ENCODE measurements around the gene CCDC154.

Gene CCDC154

DNA sequence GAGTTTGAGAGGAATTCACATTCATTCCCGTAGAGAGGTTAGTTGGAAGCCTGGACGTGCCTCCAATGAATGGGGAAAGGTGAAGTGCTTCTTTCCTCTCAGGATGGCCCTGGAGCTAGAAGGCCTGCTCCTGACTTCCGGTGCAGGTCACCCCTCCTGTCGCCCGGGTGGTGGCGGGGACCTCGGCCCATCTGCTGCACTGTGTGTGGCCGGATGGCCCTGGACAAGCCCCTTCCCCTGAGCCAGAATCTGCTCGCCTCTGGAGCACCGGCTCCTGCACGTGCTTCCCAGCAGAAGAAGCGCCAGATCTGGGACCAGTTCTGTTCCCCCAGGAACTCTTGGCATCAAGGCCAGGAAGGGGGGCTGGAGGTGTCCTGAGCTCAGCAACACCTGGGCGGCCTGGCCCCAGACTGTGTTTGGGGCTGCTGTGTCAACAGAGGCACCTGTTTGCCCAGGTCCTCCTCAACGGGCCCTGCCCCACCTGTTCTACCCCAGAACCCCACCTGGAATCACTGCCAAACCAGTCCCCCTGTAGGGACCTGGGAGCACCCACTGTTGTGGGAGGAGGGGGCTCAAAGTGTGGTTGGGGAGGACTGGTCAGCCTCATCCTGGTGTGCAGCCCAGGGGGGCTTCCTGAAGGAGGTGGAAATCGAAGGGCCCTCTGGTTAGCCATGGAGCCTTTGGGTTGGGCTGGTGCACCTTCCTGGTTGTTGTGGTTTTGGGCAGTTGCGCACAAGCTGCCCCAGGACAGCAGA, 18.6 kb downstream of the CCDC154 start:
- no peak for DNase-seq (ENCODE audit: low read depth in 2 of 2, low spot score in 1 of 2)

DNA sequence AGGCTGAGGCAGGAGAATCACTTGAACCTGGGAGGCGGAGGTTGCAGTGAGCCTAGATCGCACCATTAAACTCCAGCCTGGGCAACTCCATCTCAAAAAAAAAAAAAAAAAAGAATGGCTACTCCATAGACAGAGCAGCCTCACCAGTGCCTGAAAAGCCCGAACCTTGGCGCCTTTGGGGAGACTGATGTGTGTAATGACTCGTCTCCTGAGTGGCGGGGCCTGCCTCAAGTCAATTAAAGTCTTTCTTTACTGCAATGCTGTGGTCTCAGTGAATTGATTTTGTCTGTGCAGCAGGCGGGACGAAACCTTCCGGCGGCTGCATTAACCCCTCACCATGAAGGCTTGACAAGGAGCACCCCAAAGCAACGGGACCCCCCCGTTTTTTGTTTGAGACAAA, 20.3 kb downstream of the CCDC154 start:
- DNase-seq (ENCODE audit: low read depth in 2 of 2, low spot score in 1 of 2), result no peak

DNA sequence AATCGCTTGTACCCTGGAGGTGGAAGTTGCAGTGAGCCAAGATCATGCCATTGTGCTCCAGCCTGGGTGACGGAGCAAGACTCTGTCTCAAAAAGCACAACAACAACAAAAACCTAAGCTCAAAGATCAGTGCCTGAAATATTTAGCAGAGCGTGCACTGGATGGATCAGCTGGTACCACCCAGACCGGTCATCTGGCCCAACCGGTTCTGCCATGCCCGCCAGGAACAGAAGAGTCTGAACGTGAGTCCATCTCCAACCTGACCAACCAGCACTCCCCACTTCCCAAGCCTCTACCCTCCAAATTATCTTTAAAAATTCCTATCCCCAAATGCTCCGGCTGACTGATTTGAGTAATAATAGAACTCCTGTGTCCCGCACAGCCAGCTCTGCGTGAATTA, 22.3 kb downstream of the CCDC154 start:
- DNase-seq (ENCODE audit: low read depth in 2 of 2, low spot score in 1 of 2), result no peak

DNA sequence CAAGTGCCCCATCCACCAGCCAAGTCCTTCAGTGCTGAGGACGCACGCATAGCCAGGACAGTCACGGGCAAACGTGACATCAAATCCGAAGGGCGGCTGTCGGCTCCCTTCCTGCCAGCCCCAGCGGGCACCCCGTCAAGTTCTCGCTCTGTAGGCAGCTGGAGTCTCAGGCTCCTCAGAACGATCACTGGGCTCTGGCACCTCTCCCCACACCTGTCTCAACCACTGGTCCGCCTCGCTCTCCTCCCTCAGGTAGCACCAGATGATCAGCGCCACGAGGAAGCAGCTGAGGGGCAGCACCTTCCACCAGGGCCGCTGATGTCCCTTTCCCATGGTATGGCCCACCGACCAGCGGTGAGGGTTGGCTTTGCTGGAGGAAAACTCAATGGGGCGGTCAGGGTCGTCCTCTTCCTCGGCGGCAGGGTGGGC, 24.2 kb downstream of the CCDC154 start:
- no peak for DNase-seq (ENCODE audit: low read depth in 2 of 2, low spot score in 1 of 2)

DNA sequence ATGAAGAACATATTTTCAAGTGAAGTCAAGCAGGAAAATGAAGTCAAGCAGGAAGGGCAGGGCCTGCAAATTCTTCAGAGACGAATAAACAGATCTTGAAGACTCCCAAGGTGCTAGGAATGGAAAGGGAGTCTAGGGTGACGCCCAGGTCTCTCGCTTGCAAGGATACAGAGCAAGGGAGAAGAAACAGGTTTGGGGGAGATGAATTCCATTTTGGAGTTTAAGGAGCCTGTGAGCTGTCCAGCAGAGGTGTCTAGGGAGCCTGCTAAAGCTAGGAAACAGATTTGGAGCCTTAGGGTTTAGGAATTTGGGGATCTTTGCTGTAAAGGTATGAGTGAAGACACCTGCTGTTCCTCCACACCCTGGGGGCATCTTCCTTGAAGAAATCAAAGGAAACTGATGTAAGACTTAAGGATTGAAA, 27.8 kb downstream of the CCDC154 start:
- no peak for DNase-seq (ENCODE audit: low read depth in 2 of 2, low spot score in 1 of 2)

DNA sequence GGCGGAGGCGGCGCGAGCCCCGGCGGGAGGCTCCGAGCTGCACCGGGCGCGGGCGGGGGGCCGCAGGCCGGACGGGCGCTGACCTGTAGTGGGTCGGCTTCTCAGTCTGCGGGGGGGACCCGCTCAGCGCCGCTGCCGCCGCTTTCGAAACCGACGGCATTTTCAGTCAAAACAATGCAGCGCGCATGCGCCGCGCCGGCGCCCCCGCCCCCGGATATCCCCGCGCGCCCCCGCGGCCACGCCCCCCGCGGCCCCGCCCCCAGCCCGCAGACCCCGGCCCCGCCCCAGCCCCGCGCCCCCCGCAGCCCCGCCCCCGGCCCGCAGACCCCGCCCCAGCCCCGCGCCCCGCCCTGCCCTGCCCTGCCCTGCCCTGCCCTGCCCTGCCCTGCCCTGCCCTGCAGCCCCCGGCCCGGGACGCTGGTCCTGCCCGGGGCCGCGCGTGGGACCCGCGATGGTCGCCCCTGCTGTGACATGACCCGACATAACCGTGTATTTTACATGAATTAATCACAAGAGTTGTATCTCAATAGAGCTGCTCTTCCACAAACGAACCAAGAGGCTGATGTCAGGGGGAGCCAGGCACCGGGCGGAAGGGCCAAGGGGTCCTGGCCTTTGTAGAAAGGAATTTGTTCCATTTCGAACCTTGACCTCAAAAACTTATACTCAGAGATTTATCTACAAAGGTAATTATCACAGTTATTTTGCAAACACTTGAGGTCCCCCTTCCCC, 29.7 kb downstream of the CCDC154 start, which contains the start of gene UNKL:
Gene UNKL (minus strand): TSS at position 173 of the 729 bp plus-strand sequence. CDS start 13 bp downstream, at position 160.
- DNase-seq (ENCODE audit: low read depth in 2 of 2, low spot score in 1 of 2), result peak; percentile 57 to 65

DNA sequence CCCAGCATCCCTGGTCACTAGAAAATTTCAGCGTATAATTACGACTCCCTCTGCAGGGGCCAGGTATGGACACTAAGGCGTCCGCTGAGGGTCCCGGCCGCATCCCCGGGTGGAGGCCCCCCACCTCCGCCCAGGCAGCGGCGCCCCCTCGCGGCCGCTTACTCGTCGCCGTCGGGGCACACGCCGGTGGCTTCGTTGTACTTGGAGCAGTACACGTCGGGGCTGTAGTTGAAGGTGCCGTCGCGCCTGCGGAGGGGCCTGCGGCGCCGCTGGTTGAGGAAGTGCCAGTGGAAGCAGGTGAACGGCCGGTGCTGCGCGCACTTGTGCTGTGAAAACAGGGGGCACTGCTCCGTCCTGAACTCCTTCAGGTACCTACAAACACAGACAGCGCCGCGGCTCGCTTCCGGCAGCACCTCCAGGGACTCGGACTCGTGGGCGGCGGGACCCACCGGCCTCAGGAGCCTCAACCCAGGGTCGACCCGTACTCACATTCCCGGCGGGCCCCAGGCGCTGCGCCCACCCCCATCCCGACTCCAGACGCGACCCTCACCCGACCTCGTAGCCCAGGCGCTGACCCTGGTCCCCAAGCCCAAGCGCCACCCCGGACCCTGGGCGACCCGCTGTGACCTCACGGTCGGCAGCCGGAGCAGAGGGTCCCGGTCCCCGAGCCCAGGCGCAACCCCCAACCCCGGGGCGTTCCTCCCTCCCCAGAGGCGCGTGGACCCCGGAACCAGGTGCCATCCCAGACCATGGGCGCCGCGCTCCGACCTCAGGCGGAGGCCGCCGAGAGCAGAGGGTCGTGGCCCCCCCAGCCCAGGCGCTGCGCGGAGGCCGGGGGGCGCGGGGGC, 30.4 kb downstream of the CCDC154 start:
- peak; percentile 22 to 32 for DNase-seq (ENCODE audit: low read depth in 2 of 2, low spot score in 1 of 2)

DNA sequence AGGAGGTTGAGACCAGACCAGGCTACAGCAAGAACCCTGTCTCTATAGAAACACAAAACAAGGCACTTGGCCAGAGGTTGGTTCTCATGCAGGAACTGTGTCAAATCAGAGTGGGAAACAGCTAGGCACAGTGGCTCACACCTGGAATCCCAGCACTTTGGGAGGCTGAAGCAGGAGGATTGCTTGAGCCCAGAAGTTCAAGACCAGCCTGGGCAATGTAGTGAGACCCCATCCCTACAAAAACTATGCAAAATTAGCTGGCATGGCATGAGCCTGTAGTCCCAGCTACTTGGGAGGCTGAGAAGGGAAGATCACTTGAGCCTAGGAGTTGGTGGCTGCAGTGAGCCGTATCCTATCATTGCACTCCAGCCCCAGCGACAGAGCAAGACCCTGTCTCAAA, 31.5 kb downstream of the CCDC154 start:
- no peak for DNase-seq (ENCODE audit: low read depth in 2 of 2, low spot score in 1 of 2)

DNA sequence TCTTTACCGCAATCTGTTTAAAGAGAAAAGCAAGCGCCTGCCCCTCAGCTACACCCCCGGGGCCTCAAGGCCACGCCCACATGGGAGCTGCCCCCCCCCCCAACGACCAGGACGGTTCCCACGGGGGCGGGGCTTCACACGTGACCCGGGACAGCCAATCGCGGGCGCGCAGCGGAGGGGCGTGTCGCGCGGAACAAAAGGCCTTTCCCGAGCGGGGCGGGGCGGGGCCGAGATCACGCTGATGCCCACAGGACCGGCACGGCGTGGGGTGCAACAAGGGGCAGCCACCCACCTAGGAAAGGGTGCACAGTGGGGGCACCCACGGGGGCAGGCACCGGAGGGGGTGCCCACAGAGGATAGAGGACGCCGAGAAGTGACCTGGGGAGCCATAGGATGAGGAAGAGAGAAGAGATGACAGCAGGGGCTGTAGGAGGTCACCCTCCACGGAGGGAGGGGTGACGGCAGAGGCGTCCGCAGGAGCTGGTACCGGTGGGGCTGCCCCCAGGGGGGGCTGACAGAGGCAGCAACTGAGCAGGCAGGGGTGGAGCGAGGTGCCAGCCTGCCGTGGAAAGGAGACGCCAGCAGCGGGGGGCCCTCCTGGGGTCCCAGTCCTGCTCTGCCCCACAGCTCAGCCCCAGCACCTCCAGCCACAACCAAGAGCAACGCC, 36.1 kb downstream of the CCDC154 start:
- peak; percentile 92 to 98 for DNase-seq (ENCODE audit: low read depth in 2 of 2, low spot score in 1 of 2)

DNA sequence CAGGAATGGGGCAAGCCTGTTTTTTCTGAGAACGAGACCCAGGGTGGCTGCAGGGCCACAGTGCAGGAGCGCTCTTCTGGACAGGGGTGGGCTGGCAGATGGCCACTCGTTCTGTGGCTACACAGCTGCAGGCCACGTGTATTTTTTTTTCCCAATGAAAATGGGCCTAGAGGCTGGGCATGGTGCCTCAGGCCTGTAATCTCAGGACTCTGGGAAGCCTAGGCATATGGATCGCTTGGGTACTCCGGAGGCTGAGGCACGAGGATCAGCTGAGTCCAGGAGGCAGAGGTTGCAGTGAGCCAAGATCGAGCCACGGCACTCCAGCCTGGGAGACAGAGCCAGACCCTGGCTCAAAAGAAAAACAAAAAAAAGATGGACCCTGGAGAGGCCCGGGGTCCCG, 36.6 kb downstream of the CCDC154 start:
- DNase-seq (ENCODE audit: low read depth in 2 of 2, low spot score in 1 of 2), result no peak

DNA sequence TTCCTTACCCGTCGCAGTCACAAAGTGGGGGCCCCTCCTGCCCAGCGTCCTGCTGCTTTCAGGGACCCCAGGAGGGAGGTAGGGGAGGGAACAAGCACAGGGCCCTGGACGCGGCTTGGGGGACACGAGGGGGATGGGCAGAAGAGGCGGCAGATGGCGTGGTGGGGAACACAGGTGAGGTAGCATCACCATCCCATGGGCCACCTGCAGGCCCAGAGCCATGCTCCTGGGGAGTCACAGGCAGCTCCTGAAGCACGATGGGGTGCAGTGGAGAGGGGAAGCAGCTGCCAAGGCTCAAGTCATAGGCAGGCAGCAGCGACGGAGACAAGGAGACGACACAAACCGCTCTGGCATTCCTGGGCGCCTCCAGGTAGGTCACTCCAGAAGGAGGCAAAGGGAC, 40.6 kb downstream of the CCDC154 start:
- DNase-seq (ENCODE audit: low read depth in 2 of 2, low spot score in 1 of 2), result no peak

DNA sequence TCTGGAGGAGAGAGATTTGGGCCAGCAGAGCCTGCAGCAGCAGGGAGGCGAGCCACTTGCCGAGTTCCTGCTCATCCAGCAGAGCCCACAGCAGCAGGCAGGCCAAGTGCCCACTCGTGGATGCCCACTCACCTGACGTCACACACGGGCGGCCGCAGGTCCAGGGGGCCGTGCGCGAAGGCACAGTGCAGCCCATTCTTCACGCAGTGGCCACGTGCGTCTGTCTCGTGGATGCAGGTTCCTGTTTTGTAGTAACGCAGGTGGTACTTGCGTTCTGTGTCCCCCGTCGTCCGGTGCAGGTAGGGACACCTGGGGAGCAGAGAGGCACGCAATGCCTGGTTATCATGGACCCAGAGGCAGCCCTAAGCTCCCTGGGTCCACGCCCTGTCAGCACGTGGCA, 41.3 kb downstream of the CCDC154 start:
- no peak for DNase-seq (ENCODE audit: low read depth in 2 of 2, low spot score in 1 of 2)

DNA sequence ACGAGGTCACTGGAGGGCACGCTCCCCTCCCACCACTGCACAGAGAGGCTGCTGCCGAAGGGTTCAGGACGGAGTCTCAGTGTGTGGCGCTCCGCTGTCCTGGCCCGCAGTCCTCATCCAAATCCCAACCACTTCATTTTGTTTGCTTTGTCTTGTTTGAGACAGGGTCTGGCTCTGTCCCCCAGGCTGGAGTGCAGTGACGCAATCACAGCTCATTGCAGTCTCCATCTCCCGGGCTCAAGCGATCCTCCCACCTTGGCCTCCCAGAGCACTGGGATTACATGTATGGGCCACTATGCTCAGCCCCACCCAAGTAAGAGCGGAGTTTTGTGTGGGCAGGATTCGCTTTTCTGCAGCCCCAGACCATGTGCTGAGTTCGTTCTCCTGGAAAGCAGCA, 42.6 kb downstream of the CCDC154 start:
- DNase-seq (ENCODE audit: low read depth in 2 of 2, low spot score in 1 of 2), result no peak

DNA sequence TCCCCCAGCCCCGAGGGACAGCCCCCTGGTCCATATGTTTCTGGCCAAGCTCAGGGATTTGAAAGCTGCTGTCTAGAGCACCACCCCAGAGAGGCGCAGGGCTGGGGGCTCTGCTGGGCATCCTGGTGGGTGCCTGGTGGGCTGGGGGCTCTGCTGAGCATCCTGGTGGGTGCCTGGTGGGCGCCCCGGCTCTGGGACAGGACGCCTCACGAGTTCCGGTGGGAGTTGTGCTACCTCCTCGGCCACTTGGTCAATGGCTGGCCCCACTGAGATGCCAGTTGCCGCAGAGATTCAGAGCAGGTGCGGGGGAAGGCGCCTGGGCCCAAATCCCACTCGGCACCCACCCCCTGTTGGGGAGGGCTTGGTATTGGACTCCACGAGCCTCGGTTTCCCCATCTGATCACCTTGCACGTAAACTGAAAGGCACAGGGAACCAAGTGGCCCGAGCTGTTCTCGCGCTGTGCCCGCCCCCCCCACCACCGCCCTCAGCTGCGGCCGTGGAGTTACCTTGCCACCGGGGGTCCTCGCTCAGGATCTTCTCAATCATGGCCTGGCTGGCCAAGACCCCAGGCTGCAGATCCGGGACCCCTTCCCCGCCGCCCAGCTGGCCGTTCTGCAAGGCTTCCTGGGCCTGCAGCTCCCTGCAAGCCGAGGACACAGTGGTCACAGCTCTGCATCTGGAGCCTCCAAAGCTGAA, 43.1 kb downstream of the CCDC154 start:
- DNase-seq (ENCODE audit: low read depth in 2 of 2, low spot score in 1 of 2), result no peak

DNA sequence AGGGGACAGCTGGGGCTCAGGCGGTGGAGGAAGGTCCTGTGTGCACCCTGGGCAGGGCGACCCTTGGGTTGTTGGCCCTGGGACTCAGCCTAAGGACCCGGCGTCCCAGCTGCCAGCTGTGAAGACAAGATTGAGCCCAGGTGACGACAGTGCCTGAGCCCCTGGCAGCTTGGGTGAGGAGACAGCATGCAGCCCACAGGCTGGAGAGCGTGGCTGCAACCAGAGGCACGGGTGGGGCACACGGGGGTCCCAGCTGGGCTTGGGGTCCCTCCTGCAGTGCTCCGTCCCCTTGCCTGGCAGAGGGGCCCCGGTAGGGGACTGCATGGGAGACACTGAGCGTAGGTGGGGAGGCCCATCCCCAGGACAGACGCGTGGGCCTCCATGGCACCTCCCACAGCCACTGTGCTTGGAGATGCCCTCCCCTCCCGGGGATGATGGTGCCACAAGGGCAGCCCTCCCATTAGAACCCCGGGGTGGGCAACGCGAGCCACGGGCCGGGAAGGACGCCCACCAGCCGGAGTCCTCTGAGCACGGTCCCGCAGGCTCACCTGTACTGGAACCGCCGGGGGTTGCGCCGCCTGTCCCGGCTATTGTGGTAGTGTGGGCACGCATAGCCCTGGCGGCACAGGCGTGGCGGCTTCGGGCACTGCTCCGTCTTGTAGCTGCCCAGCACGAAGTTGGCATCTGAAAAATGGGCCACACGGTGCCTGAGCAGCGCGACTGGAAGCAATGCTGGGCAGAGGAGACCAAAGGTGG, 45.4 kb downstream of the CCDC154 start:
- DNase-seq (ENCODE audit: low read depth in 2 of 2, low spot score in 1 of 2), result no peak

DNA sequence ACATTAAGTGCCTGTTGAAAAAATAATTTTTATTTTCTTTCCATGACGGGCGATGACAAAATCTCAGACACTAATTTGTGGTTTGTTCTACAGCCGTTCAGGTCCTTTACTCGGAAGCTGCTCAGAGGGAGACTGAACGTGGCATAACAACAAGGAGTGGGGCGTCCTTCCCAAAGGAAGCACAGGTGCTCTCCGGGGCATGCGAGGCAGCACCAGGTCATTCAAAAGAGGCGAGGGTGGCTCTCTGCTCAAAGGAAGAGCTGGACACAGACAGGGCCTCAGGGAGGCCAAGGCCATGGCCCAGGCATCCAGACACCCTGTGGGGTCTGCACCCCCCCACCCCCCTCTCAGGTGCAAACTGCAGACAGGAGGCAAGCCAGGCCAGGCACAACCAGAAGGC, 46.0 kb downstream of the CCDC154 start:
- DNase-seq (ENCODE audit: low read depth in 2 of 2, low spot score in 1 of 2), result no peak

DNA sequence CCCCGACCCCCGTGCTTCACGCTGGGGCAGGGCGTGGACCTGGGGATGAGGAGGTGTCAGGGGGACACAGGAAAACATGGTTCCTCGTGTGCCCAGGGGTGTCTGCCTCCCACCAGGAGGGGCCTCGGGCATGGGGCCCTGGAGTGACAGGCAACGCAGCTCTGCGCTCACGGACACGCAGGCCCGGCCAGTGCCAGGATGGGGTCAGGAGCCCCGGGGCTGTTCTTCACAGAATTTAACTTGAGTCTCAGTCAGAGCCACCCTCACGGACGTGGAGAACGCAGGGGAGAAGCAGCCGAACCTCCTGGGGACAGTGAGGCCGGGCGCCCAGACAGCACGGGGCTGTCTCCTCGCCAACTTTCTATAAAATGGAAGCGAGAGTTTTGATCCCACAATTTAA, 46.6 kb downstream of the CCDC154 start:
- DNase-seq (ENCODE audit: low read depth in 2 of 2, low spot score in 1 of 2), result no peak

DNA sequence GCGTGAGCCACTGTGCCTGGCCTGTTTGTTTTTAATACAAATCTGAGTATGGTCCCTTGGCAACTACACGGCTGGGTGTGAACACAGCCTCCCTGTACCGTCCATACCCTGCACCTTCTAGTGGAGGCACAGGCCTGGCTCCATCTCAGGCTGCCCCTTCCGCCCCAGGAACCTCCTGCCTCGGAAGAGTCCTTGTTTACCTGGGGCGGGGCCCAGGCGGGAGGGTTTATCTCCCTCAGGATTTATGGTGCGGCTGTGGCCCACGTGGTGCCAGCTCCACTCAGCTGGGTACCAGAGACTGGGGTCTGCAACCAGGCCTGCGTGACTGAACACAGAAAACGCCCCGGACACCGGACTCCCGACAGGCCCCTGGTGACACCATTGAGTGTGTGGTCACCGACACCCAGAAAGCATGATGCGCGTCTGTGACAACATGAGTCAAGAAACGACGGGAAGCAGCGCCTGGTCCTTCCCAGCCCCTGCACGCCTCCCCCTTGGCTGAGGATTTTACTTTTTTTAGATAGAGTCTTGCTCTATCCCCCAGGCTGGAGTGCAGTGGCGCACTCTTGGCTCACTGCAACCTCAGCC, 48.8 kb downstream of the CCDC154 start:
- no peak for DNase-seq (ENCODE audit: low read depth in 2 of 2, low spot score in 1 of 2)

DNA sequence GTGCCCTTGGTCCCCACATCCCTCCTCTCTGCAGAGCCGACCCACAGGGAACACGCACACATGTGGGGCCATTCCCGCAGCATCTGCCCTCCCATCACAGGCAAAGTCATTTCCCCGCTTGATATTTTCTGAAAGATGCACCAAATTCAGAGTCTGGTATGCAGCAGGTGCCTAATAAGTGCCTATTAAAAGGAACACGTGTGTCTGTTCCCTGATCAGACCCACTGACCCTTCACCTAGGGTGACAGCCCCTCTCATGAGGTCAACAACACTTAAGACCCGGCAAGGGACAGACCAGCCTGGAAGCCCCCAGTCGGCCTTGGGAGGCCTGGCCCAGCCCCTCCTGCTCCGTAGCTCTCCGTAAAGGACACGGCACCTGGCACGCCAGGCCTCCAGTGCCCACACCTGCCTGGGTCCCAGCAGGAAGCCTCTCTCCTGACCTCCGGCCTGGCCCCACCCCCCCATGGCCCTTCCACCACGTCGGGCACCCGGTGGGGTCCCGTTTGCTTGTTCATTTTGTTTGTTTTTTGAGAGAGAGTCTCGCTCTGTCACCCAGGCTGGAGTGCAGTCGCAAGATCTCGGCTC, 49.9 kb downstream of the CCDC154 start:
- DNase-seq (ENCODE audit: low read depth in 2 of 2, low spot score in 1 of 2), result no peak
